RPMI7951 (cell line): ENCODE measurements around the gene RBMY1D. TPM values are rescaled to one million over a fixed set of nuclear protein-coding genes. Genes with fewer than 3 reads are reported as not detected.
"Not testable (repeated sequence)": the region's sequence is repeated elsewhere in the genome, so short reads cannot be mapped to it uniquely, and the experiment has no call there.

Experiments used
- DNase-seq: peaks from one replicate; pipeline ENCODE4 v3.0.0-alpha.2; 2012; ENCODE audit warnings: low read depth
- total RNA-seq: library from RNA; depleted of rRNA; stranded (reverse); fragments of >200 nt; shearing (Covaris generic); gene quantifications from 2 replicates; pipeline ENCODE4 v1.2.3, GENCODE V29; 2014; rRNA removed

Gene RBMY1D
- total RNA-seq: not detected in 2 replicates

GRCh38 chrY:21894426-21894825 lies at the start of gene RBMY1D:
Gene RBMY1D (minus strand): TSS chrY:21894526. CDS start chrY:21892513, 2,013 bp downstream.
- DNase-seq: not testable (repeated sequence)

GRCh38 chrY:21917932-21918331 lies 23.6 kb upstream of the RBMY1D start, which contains the start of gene RBMY1E:
Gene RBMY1E (minus strand): TSS chrY:21918032. CDS start chrY:21916054, 1,978 bp downstream.
- not testable (repeated sequence) for DNase-seq

DNA sequence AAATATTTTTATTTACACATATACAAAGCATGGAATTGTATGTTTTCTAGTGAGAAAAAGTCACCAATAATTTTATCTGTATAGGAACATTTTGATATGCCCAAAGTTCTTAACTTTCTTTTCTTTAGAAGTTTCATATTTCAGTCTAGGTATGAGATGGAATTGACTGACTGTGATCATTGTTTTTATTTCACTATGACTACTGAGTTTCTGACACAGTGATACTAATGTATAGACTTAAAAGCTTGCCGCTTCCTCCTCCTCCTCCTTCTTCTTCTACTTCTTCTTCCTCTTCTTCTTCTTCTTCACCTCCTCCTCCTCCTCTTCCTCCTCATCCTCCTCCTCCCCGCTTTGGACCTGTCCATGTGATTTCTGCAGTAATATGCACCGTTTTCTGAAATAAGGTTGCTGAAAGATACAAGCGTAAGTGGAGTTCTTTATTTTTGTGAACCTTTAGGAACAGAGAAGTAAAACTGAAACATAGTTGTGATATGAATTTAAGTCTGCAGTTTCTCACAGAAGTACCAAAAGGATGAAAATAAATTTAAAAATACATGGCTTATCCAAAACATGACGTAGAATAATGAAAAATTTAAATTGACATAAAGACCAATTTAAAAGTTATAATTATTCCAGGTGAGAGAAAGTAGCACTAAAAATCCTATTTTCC lies 24.8 kb downstream of the RBMY1D start:
- not testable (repeated sequence) for DNase-seq

DNA sequence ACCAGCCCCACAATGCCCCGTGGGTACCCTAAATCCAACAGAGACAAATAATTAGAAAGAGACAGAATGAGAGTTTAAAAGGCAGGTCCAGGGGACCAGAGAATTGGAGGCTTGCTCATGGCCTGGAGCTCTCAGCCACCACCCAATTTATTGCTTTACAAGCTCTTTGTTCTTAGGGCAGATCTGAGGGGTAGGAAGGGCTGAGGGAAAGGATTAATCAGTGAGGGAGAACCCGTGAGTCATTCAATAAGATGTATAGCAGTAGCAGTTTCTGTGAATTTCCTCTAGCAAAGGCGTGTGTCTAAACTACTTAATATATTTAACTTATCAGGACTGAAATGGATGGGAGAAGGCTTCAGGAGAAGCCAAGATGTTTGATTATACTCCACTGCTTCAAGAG lies 48.8 kb downstream of the RBMY1D start:
- DNase-seq: no peak

GRCh38 chrY:21842090-21842489 lies 52.2 kb downstream of the RBMY1D start:
- DNase-seq: no peak

GRCh38 chrY:21839489-21839888 lies 54.8 kb downstream of the RBMY1D start:
- DNase-seq: no peak

DNA sequence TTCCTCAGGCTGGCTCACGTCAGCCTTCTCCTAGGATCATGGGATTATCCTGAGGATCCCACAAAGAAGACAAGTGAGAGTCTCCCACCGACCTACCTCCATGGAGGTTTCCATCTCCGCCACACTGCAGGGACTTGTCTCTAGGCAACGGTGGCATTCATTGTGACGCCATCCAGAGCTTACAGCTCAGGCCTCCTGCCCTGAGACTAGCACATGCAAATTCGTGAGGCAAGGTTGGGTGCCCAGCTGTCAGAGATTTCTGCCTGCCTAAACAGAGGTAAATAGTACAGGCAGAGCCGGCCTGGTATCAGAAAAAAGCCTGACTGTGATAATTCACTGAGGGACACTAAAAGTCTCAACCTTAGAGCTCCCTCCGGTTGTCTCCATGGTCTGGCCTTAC lies 58.0 kb downstream of the RBMY1D start:
- no peak for DNase-seq

DNA sequence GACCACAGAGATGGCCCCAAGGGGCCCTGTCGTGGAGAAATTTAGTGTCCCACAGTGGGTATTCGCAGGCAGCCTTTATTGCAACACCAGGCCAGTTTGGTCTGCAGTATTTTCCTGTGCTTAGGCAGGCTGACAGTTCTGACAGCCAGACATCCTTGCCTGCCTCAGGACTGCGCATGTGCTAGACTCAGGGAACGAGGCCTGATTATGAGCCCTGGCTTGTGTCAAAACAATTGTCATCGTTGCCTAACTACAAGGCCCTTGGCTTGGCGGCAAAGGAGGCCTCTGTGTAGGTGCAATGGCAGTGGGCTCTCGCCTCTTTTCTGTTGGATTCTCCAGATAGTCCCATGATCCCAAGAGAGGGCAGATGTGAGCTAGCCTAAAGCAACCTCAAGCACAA lies 59.3 kb downstream of the RBMY1D start:
- DNase-seq: no peak

Other genes starting within 250 kb of the RBMY1D start
- not detected in 2 replicates for gene RBMY1E, start 23.5 kb upstream of the RBMY1D start, total RNA-seq